SW480 (cell line): Measurements from ENCODE around the gene TMEM31.
"Not testable (repeated sequence)": the region's sequence is repeated elsewhere in the genome, so short reads cannot be mapped to it uniquely, and the experiment has no call there.

Experiments
- DNase-seq: peaks from one replicate; pipeline ENCODE4 v3.0.0-alpha.2; 2016; ENCODE audit warnings: low spot score

Gene TMEM31

DNA sequence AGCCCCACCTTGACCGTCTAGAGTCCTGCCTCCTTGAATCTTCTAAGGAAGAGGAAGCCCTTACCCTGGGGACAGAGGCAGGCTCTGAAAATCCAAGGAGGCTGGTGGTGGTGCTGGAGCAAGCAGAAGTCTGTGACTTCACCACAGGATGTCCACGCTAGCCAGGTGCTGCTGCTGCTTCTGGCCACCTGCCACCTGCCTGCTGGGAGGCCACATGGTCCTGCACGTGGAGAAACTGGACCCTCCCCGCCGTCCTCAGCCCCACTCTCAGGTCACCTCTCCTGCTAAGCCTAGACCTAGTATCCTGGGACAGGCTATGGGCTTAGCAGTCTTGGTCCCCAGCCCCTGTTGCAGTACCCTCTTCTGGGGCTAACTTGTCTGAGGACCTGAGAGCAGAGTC, 15.8 kb downstream of the TMEM31 start:
- no peak for DNase-seq

DNA sequence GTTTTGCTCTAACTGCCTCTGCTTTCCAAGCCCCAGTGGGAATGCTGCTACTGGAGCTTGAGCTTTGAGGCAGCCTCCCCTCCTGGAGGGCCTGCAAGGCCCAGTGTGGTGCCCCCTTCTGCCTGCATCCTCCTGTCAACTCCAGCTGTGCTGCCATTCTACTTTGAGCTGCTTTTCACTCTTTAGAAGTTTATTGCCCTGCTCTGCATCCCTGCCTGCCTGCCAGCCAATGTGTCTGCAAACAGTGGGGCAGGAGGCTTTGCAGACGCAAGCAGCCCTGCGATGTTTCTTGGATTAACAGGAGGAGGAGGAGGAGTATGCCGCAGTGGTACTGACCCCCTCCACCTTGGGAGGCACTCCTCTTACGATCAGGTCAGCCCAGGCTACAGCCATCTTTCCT, 16.4 kb downstream of the TMEM31 start:
- no peak for DNase-seq

GRCh38 chrX:103729015-103729414, 18.3 kb downstream of the TMEM31 start:
- DNase-seq, result no peak

DNA sequence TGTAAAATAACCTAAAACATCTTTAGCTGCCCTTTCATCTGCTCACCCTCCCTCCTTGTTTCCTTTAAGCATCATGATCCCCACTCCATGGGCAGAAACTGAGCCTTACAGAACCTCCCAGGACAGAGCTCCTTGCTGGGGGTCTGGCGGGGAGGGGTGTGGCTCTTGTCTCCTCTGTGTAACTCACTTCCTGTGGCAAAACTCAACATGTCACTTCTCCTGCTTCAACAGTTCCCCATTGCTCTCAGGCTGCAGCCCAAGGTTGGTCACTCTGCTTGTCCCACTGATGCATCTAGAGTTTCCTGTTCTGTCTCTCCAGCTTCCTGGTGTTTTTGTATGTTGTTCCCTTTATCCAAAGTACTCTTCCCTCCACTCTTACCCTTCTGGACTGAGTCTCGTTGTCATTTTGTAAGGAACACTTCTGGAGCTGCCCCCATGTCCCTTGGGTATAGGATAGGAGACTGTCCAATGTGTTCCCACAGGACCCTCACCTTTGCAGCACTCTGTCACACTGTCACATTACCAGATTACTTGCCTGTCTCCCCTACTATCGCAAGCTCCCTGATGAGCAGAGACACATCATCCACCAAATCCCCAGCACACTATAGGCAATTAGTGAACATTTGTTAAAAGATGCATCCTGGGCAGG, 19.6 kb downstream of the TMEM31 start:
- no peak for DNase-seq

DNA sequence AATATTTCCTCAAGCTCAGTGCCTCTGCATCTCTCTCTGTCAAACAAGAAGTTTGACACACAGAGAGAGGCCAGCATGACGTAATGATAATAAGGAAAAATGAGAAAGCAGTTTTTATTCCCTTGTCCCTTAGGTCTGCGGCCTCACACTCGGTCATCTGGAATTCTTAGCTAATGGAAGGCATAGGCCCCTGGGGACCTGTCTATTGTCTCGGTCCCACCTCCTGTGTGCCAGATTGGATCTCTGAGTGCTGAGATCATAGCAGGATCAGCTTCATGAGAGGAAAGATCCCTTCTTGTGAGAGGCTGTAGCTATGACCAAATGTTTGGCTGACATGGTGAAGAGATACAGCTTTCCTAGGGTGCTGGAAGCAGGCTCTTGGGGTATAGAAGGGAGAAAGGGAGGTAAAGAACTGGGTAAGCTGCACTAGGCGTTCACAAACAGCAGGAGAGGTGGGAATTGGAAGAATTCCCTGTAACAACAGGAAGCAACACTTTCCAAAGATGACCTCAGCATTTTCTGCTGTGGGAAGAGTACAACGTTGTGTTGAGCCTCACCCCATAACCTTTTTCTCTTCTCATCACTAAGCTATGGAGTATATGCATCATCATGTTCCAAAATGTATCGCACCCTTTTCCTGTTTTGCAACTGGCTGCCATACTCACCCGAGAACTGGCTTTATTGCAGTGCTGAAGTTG, 20.2 kb downstream of the TMEM31 start:
- DNase-seq, result no peak

GRCh38 chrX:103733017-103733416, 22.3 kb downstream of the TMEM31 start:
- DNase-seq, result no peak

- DNase-seq, result no peak
Observed at GRCh38 chrX:103734125-103734760, 23.5 kb downstream of the TMEM31 start.

DNA sequence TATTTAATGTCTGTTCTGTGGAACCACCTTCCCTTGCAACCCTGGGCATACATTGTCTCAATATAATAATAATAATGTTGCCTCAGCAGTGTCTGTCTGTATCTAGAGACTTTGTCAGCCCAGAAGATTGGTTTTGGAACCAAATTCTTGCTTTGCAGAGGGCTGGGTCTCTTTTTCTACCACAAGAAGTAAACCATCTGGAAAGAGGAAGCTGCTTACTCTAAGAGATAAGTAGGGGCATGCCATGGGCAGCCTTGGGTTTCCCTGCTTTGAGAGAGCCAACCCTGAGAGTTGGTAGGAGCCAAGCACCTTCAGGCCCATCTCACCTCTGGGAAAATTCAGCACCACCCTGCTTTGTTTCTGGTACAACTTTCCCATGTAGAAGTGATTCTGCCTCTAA, 27.0 kb downstream of the TMEM31 start:
- no peak for DNase-seq

DNA sequence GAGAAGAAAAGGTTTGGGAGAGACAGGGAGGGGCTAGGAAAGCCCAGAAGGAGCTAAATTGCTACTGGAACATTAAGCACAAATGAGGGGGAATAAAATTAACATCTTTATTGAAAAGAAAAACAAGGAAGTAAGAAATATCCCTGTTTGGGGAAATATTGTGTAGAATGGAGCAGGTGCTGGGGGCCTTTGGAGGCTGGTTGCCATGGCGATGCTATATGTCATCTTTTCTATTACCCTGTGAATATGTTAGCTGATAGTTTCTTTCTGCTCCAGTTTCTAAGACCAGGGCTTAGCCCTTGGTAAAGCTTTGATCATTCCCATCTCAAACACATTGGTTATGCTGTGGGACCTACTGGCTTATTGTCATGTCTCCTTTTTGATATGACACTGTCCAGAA, 28.7 kb downstream of the TMEM31 start:
- DNase-seq, result no peak

- DNase-seq, result no peak
Observed at GRCh38 chrX:103741879-103742278, 31.2 kb downstream of the TMEM31 start.

- DNase-seq, result no peak
Observed at GRCh38 chrX:103742339-103742738, 31.6 kb downstream of the TMEM31 start.

GRCh38 chrX:103747163-103747562, 36.5 kb downstream of the TMEM31 start:
- no peak for DNase-seq

DNA sequence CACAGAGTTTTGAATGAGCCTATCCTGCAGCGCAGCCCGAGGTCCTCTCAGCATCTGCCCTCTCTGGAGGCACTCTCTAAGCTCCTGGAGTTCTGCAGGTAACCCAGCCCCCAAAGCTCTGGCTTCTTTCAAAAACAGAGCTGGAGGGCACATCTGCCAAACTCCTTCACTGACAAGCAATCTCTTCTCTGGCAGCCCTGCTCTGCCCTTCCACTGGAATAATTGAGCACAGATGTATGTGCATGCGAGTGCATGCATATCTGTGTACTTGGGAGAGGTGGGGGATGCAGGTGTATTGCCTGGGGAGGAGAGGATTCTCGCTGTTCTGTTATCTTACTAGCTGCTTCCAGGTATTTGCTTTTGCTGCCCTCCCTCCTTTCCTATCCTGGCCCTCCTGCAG, 43.7 kb downstream of the TMEM31 start:
- DNase-seq, result no peak

- no peak for DNase-seq
Observed at GRCh38 chrX:103756736-103757135, 46.0 kb downstream of the TMEM31 start.

DNA sequence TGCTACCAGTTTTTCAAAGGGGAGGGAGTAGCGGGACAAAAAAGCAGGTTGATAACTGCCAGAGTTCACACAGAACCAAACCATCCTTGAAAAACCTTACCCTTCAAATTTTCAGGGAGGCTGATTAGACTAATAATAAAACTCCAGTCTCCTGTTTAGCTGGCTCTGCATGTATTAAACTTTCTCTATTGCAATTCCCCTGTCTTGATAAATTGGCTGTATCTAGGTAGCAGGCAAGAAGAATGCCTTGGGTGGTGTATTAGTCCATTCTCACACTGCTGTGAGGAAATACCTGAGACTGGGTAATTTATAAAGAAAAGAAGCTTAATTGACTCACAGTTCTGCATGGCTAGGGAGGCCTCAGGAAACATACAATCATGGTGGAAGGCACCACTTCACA, 47.8 kb downstream of the TMEM31 start:
- DNase-seq, result no peak

DNA sequence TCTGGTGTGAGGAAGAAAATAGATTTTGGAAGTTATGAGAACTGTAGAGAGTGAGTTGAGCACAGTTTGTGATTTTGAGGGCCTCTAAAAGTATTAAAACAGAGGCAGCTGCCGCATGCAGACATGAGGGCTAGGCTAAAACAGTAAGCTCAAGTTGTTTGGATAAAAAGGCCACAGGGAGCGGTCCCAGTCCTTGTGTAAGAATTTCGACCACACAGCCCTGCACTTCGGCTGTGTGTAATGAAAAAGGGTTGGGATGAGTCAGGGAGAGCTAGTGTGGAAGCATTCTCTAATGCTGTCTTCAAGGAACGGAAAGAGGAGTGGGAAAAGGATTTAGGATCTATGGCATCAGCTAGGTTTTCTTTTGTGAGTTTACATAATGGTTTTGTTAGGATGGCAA, 52.8 kb downstream of the TMEM31 start:
- DNase-seq, result not testable (repeated sequence)
